Measurements from ENCODE around the gene MESP2. TPM values are rescaled to one million over a fixed set of nuclear protein-coding genes. Genes with fewer than 3 reads are reported as not detected.

The MESP2 gene
- total RNA-seq, 1 donor from 2014 or later, result not detected

DNA sequence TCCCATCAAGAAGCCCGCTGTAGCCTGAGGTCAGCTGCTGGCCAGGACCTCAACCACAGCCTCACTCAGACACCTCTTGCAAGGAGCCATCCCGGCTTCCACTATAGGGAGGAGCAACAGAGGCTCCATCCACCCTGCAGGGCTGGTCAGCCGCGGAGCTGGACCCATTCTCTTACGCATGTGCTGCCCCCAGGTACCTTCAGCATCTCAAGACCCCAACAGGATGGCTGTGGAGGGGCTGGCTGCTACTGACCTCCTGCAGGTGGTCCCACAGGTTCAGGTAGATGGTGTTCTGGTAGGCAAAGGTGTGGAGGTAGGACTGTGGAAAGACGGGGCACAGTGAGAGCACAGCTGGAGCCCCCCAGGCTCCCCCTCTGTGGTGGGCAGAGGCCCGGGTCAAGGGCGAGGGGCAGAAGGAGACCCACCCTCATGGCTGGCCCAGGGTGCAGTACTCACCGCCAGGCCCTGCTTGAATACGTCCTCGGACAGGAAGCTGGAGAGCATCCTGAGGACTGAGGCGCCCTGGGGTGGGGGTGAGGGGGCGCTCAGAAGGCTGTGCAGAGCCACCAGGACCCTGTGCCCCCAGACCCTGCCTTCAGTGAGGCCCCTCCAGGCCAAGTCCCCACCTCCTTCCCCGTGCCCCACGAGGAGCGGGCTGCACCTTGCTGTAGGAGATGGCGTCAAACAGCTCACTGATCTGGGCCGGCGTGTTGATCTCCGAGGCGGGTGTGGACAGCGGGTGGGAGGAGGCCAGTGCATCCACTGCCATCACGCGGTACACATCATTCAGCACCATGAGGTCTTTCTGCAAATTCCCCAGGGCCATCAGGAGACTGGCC is 27.1 kb downstream of the MESP2 start:
- DNase-seq, result no peak

DNA sequence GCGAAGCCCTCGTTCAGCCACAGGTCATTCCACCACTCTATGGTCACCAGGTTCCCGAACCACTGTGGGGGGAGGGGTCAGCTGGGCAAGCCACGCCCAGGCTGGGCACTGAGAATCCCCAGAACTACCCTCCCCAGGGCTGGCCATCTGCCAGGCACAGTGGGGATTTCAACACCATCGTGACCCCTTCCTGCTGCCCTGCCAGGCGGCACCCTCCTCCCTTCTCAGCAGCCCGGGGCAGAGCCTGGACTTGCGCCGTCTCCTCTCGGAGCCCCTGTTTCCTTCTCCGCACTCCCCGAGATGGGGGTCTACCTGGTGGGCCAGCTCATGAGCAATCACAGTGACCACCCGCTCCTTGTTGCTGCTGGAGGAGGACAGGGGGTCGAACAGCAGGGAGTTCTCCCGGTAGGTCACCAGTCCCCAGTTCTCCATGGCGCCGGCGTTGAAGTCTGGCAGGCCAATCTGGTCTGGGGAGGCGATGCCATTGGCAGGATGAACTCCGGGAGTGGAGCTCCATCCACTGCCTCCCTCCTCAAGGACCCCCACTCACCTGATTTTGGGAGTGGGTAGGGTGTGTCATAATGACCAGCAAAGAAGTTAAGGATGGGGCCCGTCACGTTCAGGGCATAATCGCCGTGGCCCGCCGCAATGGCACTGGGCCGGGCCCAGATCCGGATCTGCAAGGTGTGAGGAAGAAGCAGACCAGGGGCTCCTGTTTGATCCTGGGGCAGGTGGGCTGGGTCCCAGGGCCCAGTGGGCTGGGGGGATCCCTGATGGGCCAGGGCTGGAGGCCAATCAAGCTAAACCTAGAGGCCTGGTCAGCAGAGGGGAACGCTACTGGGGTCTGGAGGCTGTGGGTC is 28.0 kb downstream of the MESP2 start:
- no peak for DNase-seq

DNA sequence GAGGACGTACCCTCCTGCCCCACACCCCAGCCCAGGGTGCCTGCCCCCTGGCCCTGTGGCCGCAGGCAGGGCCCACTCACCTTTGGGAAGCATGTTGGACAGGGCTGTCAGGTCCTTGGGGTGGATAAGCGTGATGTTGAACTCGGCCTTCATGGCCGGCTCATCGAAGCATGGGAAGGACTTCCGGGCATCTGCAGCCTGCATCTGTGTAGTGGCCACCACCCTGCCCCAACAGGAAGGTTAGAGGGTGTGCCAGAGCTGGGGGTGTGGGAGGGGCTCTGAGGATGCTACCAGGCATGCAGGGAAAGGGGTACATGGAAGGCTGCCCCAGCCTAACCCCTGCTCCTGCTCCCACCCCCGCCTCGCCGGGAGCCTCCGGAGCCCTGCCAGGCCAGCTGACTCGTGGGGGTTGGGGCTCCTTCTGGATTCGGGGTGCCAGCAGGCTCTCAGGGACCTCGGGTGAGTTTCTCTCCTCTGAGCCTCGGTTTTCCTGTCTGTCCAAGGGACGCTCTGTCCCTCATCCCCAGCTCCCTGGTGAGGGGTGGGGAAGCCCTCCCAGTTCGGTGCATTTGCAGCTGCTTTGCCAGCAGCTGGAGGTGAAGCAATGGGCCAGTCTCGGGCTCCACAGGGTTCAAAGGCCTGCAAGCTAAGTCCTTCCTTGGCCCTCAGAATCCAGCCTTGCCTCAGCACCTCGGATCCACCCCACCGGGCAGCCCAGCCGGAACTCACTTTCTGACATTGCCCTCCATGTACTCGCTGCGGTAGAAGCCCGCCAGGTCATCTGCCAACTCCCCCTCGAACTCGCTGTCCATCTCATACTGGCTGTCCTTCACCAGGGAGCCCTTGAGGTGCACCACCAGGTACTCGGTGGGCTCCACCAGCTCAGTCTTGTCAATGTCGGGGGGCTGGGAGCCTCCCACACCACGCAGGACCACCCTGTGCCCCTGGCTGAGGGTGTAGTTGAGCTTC is 29.4 kb downstream of the MESP2 start:
- DNase-seq, result no peak

DNA sequence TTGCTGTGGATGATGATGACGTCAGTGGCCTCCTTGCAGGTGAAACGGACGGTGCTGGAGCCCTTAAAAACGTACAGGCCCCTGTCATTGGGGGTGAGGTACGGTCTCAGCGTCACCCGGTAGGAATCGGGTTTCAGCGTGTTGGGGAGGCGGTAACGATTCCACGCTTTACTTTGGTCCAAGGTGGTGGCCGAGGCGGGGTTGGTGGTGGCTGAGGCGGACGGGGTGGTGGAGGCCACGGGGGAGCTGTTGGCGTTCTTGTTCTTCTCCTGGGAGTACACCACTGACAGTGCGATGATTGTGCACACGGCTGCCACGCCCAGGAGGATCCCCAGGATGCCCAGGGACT is 30.1 kb downstream of the MESP2 start:
- no peak for DNase-seq

DNA sequence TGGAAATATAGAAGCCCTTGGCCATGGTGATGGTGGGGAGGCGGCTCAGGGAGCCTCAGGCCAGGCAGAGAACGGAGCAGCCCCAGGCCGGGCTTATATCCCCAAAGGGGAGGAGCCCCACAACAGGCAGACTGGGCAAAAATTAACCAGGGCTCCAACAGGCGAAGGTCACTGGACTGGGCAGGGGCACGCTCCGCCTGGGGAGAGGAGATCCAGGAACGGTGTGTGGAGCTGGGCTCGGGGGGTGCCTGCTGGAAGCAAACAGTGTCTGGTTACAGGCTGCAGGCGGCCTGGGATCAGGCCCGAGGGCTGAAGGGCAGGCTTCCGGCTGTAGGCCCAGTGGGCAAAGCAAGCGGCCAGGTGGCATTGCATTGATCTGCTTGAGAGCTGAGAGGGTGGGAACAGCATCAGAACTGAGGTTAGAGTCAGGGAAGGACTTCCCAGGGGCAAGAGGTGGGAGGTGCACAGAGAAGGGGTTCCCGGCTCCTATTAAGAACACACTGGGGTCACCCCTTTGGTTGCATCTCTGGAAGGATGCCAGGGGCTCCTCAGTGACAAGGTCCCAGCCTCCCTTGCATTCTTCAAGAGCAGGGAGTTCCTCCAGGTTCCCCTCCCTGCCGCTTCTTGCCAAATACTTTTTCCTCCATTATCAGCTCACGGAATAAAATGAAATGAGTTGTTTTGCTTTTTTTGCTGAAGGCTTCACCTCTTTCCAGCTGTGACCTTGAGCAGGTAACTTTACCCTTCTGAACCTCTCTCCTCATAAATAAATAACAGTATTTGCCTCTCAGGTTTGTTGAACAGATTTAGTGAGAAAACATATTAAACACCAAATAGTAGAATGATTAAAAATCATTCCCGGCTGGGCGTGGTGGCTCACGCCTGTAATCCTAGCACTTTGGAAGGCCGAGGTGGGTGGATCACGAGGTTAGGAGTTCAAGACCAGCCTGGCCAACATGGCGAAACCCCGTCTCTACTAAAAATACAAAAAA is 30.7 kb downstream of the MESP2 start:
- no peak for DNase-seq

DNA sequence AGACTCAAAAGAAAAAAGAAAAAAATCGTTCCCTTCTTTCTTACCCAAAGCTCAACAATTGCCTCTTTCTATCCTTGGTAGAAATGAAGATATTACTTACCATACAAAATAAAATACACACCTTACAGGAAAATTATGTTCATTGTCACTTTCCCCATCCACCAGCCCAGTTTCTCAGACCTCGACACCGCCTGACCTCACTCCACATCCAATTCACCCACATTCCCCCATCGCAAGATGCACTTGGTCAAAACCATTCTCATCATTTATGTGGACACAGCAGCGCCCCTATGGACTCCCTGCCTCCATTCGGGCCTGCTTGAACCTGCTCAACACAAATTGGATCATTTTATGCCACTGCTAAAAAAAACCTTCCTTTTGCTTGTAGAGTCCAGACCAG is 31.6 kb downstream of the MESP2 start:
- no peak for DNase-seq

DNA sequence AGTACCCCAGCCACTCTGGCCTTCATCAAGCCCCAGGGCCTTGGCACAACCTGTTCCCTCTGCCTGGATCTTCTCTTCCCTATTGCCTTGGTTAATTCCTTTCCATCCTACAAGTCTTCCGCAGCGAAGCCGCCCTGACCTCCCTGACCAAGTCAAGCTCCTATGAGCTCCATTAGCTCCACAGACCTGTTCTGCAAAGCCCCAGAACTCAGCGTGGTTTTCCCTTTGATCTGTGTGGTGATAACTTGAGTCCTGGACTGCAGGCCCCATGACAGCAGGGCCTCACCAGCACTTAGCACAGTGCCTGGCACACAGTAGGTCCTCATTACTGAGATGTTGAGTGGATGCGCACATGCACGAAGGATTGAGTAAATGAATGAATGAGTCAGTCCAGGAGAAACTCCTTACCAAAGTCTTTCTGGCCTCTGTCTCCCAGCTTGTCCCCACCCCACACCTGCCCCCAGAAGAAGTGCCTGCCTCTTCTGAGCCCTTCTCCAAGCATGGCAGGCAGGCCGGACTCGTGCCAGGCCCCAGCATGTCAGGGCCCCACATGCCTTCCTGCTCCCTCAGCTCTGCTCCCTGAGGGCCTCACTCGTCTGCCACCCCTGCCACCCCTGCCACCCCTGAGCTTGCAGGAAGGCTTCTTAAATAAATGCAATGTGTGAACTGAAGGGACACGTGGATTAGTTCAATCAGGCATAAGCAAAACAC is 32.2 kb downstream of the MESP2 start:
- no peak for DNase-seq

DNA sequence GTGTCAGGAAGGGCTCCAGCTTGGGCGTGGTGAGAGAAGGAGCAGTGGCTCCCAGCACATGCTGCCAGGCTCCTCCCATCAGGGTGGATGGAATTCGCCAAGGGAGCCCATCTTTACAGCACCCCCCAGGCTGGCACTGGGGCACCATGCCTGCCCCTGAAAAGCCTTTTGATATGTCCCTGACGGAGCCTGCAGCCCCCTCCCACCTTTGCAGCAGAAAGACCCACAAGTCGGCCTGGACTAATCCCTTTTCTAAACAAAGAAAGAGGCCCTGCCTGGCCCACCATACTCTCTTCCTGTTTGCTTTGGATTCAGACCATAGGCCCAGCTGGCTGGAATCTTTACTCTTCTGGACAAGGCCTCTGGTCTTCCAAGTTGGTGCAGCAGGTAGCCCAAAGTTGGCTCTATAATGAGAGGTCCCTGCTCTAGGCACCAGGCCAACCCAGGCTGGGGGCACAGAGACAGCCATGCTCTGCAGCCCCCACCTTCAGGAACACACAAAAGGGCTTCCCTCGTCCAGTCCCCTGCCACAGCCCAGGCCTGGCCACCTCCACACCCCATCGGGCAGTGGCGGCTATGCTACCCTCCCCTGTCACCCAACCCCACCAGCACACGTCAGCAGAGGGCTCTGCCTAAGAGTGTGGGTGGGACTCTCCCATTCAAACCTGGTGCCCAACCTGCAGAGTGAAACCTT is 33.1 kb downstream of the MESP2 start:
- DNase-seq, result no peak

DNA sequence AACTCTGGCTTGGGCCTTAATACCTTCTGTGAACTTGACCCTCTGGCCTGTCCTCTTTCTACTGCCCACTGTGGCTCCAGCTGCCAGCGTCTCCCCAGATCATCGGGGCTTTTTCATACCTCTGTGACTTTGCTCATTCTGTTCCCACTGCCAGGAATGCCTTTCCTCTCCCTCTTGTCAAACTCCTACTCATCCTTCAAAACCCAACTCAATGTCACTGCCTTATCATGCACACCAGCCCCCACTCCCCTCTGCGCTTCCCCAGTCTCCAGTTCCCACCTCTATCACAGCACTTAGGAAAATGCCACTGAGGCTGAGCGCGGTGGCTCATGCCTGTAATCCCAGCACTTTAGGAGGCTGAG is 33.6 kb downstream of the MESP2 start:
- no peak for DNase-seq

DNA sequence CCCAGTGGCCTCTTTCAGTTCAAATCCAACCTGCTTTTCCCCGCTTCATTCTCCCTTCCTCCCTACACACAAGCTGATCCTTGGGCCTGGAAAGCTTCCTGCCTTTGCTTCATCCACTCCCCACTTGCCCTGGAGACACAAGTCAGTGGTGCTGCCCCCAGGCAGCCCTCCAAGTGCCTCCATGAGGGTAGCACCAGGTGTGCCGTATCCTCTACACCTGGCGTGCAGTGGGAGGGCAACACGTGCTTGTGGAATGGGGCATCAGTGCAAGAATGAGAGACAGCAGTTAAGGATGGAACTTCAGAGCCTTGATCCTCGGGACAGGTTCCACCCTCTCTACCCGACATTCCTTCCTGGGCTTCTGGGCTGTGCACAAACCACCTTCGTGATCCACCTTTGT is 34.7 kb downstream of the MESP2 start:
- no peak for DNase-seq

DNA sequence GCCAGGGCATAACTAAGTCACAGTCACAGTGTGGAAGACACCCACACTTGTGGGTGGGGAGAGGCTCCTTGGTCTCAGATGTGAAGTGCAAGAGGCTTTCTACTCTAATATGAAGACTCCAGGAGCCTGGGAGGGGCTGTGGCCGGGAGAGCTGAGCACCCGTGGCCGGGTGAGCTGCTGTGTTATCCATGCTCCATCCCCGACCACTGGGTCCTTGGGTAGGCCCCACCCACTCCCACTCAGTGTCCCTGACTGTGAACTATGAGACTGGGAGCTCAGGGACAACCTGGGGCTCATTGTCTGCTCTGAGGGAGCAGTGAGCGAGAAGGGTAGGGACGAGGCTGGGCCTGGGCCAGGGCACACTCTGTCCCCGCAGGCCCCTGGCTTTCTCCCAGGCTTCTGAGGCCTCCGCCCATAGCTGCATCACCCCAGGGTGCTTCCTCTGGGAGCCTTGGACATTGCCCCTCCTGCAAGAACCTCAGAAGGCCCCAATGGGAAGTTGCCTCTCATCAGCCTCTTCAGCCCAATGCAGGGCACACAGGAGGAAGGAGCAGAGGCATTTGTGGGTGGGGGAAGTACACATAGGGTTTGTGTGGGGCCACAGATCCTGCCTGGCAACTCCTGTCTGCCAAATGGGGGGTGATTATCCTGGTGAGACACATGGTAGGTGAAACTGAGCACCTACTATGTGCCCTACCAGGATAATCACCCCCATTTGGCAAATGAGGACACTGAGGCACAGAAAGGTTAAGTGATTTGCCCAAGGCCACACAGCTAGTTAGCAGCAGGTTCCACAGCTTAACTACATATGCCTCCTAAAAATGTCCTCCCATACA is 36.1 kb downstream of the MESP2 start:
- DNase-seq, result no peak

DNA sequence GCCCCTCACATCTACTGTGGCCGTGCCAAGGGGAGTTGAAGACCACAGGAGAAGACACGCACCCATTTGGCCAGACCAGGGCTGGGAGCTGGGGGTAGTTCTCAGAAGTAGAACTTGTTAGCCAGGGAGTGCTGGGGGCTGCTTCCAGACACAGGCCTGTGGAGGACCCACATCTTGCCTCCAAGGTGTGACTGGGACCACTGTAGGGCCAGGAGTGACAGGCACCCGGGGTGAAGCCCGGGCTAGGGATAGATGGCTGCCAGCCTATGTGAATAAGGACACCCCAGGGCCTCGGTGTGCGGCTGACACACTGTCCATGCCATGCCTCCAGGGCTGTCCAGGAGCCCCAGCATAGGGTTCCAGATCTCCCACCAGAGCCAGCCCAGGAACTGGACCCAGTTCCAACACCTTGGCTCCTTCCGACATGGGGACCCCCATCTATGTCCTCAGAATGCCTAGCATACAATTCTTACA is 36.8 kb downstream of the MESP2 start:
- no peak for DNase-seq

DNA sequence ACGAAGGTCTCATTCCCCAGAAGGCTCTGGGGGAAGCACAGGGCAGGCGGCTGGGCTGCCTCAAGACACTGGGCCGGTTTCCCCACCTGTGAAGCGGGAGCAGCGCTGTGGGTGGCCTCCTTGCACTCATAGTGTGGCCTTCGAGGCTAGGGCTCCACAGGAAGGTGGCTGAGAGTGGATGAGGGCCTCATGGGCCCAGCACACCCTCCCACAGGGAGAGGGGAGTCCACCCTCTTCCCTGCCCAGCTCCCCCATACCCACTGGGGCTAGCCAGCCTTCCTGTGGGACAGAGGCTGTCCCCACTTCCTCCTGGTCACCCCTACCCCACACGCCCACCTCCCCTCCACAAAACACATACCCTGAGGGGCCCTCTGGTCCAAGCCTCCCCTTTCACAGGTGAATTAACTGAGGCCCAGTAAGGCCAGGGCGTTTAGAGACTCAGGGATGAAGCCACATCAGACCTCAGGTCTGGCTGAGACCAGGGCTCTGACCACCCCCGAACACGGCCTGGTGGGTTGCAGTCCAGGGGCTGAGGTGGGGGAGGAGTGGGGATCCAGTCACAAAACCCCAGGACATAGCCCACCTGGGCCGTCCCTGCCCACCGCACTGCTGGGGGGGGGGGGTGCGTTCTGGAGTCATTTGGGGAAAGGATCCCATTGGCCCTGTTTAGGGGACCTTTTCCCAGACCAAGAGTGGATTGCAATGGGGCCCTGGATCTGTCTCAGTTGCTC is 37.4 kb downstream of the MESP2 start:
- no peak for DNase-seq

DNA sequence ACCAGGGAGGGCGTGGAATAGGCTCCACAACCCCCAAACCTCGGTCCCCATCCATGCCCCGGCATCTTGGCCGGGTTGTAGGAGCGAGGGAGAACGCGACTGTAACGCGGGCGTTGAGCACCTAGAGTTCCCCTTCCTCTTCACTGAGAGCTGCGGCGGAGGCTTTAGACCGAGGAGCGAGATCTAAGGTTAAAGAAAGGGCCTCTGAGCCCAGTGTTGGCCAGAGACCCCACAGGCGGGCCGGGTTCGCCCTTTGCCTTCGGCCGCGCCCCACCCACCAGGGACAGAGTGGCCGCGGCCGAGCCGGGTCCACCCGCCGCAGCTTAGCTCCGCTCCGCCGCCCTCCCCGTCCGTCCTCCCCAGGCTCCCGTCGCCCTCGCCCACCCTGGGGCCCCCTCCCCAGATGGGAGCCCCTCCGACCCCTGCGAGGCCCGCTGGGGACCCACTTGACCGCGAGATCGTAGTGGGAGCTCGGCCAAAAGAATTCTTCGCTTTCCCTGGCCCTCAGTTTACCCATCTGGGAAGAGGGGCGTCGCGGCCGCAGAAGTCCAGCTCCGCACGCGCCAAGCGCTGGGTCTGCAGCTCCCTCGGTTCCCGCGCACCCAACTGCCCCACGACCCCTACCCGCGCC is 38.1 kb downstream of the MESP2 start:
- DNase-seq, result no peak

DNA sequence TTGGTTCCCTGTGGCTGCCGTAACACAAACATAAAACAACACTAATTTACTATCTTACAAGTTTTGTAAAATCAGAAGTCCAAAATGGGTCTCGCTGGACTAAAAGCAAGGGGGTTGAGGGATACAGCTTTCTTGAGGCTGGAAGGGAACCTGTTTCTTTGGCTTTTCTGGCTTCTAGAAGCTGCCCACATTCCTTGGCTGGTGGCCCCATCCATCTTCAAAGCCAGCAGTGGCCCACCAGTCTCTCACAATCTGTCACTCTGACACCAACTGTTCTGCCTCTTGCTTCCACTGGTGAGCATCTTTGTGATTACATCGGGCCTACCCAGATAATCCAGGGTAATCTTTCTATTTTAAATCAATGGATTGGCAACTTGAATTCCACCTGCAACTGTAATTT is 39.6 kb downstream of the MESP2 start:
- DNase-seq, result no peak

DNA sequence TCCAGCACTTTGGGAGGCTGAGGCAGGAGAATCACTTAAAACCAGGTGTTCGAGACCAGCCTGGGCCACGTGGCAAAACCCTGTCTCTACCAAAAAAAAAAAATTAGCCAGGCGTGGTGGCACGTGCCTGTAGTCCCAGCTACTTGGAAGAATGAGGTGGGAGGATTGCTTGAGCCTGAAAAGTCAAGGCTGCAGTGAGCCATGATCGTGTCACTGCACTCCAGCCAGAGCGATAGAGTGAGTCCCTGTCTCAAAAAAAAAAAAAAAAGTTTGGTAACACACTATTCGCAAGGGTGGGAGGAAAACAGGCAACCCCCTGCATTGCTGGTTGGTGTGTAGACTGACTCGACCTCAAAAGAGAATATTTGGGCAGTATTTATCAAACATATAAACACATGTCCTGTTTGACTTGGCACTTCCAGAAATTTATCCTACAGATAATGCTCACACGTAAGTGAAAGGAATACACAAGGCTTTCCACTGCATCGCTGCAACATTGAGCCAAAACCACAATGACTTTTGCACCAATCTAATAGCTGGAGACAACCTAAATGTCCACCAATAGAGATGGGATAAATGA is 41.7 kb downstream of the MESP2 start:
- DNase-seq, result no peak

DNA sequence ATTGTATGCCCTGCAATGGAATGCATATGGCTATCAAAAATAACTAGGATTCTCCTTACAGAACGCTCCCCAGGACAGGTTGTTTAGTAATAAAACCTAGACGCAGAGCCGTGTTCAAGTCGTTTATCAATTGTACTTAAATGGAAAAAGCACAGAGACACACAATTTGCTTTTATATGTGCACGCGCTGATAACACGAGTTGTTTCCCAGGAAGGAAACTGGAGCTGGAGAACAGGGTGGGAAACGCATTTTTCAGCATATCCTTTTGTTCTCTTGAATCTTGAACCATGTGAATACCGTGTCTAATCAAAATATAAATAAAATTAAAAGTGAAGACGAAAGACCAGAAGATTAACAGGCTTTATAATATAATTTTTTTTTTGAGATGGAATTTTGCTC is 42.2 kb downstream of the MESP2 start:
- no peak for DNase-seq
